NOMO-1 (cell line): ENCODE results near the gene SLC2A1.

Experiments used
- DNase-seq, 2 experiments: peaks; one replicate each; lab custom pipeline; 2025; ENCODE audit not compliant: unreplicated experiment in 2 of 2; lab: John Stamatoyannopoulos, UW

SLC2A1 gene

DNA sequence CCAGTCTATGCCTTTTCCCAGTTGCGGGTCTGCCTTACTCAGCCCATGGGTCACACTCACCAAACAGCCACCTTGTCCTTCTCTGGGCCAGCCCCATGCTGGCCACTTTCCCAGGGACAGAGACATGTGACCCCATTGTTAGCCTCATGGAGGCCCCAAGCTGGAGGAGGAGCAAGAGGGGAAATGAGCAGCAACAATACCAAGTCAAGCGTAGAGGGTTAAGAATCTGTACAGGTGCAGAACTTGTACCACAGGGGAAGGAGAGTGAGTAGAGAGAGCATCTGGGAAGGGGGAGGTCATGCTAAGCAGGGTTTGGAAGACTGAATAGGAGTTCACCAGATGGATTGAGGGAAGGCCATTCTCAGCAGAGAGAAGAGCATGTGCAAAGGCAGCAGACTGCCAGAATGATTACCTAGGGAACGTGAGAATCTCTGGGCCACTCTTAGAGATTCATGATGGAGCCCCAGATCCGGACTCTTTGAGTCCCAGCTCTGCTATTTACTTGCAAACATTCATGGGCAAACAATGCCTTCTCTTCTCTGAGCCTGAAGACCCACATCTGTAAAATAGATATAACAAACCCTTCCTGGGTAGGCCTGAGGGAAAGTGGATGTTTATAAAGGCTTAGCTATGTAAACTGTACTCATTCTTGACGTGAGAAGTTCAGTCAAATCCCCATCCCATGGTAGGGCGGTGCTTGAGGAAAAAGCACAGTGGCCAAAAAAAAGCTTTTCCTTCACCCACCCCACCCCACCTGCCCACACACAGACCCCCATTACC is 2.8 kb upstream of the SLC2A1 start:
- DNase-seq = no peak

- DNase-seq = no peak
Observed at GRCh38 chr1:42960566-42961311, 2.1 kb upstream of the SLC2A1 start.

GRCh38 chr1:42960122-42960390 is 1.4 kb upstream of the SLC2A1 start:
- DNase-seq = no peak

GRCh38 chr1:42957880-42958487 is 684 bp downstream of the SLC2A1 start:
- DNase-seq = peak; percentile 41 to 53

GRCh38 chr1:42957229-42957879 is 1.3 kb downstream of the SLC2A1 start:
- DNase-seq = no peak

DNA sequence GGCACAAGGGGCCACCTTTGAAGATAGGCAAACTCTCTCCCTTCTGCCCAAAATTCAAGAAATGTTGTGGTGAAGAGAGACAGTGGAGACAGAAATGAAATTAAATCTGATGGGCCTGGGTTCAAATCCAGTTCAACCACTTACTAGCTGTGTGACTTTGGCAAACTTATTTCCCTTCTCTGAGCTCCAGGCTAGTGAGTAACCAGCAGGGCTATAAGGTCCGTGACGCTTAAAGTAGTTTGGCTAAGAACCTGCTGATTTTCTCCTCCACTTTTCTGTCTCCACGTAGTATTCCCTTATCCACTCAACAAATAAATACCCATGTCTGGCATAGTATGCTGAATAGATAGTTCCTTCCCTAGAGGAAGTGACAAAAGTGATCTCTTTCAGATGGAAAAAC is 1.9 kb downstream of the SLC2A1 start:
- DNase-seq = peak in 1 of 2 experiments; percentile 11

GRCh38 chr1:42955311-42956063 is 3.2 kb downstream of the SLC2A1 start:
- no peak for DNase-seq

DNA sequence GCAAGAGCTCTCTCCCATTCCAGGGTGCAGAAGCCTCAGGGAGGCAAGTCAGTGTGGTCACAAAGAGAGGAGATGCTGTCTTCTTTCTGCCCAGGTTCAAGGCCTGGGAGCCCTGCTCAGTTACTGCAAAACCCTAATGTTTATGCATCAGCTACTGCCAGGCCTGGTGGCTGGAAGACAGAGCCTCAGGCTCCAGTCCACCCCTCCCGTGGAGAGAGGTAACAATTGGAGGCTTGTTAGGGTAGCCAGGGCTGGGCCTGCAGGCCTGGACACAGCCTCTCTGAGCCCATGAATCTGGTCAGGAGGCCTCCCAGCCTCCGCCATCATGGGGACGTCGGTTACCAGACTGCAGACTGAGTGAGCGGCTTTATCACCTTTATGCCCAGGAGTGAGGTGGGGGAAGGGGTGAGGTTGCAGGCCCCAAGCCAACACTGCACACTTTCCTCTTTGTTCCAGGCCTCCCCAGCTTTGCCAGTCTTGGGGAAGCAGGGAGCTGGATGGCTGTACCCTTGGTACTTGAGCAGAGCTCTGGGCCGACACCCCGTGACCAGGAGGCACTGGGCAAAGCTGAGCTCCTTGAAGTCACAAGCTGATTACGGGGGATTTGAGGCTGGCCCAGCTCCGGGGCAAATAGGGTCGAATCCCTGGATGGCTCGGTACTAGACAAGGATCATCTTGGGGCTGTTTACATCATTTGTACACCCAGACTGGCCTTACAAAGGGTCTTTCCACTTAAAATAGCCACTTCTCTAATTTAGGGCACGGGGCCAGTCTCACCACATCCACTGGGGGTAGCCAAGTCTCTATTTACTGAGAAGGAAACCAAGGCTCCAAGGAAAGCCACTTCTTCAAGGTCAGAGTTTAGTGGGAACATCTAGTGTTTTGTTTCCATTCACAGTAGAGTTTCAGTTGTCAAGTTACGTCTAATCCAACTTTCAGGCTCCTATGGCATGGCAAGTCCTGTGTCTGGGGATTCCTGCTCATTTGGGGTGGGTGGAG is 5.2 kb downstream of the SLC2A1 start:
- DNase-seq = no peak

GRCh38 chr1:42952303-42953001 is 6.2 kb downstream of the SLC2A1 start:
- no peak for DNase-seq

DNA sequence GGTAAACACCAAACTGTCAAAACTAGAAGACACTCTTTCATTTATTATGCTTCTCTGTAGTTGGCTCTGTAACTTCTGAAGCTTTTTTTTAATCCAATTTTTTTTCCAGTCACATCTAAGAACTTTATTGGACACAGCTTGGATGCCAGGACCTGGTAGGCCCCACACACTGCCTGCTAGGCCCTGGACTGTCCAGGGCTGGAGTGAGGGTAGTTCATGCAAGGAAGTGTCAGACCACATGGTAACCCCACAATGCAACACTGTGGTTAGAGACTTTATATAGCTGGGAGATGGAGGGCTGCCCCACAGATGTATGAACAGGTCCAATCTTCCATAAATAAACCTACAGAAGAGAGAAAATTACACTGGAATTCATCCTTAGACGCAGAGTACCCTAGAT is 7.1 kb downstream of the SLC2A1 start:
- no peak for DNase-seq

- DNase-seq = no peak
Observed at GRCh38 chr1:42950116-42950481, 8.6 kb downstream of the SLC2A1 start.

DNA sequence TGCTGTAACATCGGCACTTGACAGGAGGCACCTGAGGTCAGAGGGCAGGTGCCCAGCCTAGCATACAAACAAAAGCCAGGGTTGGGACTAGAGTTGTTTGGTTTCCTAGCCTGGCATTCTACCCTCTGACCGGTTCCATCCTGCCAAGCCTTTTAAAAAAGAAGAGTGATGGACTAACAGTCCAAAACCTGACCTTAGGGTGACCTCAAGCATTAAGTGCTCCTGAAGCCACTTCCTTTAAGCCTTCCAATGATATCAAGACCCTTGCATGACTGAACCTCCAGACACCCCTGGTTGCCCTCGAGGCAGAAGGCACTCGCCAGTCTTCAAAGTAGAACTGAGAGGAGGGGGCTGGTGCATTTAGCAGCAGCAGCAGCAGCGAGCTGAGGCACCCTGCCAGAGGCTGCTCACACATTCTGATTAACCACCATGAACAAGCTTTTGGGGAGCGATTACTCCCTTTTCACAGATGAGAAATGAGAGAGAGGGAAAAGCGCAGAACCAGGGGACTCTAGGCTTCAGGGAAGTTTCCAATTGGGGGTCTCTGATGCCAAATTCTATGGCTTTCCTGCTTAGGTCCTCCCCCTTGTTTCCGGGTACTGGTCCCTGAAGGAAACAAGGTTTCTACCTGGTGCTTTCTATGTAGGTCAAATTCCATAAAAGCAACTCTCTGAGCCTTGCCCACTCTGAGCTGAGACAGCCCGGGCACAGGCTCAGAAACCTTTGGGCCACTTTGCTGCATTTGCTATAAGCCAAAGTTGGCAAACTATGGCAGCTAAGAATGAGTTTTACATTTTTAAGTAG is 9.2 kb downstream of the SLC2A1 start:
- no peak for DNase-seq

- no peak for DNase-seq
Observed at GRCh38 chr1:42947965-42948732, 10.5 kb downstream of the SLC2A1 start.

GRCh38 chr1:42947117-42947516 is 11.6 kb downstream of the SLC2A1 start:
- no peak for DNase-seq

DNA sequence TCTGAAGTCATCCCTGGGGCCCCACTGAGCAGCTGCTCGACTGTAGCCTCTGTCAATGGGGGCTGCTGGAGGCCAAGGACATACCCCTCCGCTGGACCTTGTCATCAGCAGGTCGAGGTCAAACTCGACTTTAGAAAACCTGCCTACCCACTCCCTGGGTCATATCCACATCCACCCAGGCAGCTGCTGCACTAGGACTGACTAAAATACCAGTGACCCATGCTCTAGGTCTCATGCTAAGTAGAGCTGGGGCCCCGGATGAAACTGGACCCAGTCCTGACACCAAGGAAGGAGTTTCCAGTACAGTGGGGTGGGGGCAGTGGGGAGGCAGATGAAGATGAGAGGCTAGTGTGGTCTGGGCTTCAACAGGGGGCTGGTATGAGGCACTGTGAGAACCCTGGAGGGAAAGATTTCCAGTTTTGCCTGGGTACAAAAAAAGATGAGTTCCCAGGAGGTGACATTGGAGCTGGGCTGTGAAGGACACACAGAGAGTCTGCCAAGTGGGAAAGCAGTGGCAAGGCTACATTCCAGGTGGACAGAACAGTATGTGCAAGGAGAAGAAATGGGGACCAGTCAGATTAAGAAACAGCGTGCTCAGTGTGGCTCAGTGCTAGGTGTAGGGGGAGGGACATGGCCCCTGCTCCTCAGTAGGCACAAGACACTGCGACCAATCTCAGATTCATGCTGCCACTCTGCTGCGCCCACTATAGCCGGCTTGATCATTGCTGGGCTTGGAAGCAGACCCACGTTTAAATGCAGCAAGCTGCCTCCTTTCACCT is 12.4 kb downstream of the SLC2A1 start:
- DNase-seq = no peak

DNA sequence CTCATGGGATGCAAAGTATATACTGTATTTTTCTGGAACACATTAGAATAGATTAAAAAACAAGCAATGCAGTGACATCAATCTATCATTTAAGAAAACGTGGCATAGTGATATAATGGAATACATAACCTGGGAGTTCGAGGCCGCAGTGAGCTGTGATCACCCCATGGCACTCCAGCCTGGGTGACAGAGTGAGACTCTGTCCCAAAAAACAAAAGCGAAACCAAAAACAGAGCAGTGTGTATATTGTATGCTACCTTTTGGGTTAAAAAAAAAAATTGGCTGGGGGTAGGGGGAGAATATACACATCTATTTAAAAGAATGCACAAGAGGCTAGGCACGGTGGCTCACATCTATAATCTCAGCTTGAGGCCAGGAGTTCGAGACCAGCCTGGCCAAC is 13.5 kb downstream of the SLC2A1 start:
- DNase-seq = no peak
